ENCODE measurements around the gene MATN1.

The MATN1 gene

DNA sequence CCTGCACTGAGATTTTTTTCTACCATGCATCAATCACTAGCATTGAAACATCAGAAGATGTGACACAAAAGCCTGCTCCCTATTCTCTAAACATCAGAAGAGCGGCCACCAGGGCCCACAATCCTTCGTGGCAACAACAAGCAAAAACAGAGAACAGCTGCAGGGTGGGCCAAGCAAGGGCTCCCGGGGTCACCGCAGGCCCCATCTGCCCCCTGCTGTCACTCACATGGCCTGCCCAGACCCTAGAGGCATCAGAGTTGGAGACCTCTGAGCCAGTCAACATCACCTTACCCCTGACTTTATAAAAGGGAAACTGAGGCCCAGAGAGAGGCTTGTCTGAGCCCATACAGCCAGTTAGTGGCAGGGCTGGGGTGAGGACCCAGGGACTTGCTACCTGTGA lies 32.4 kb upstream of the MATN1 start:
- H3K36me3 ChIP-seq (ENCODE audit: control insufficient read depth in 1 of 2, insufficient read depth in 2 of 2, low read length in 2 of 2), result no peaks in the 10 kb centered on the region
- no peak overlapping the region for H3K4me2 ChIP-seq (ENCODE audit: low read length)
- H4K12ac ChIP-seq (ENCODE audit: low read depth, low read length), result no peak overlapping the region
- H3K4ac ChIP-seq (ENCODE audit: low read depth, low read length), result no peak overlapping the region
- no peak overlapping the region for H3K9ac ChIP-seq (ENCODE audit: low read length)
- no peak overlapping the region for H3K4me3 ChIP-seq (ENCODE audit: low read depth, low read length)
- no peaks in the 10 kb centered on the region for H3K27me3 ChIP-seq (ENCODE audit: insufficient read depth, low read length)
- no peak for DNase-seq
- peaks cover 2% of the 10 kb centered on the region for H3K9me3 ChIP-seq (ENCODE audit: insufficient read depth, low read depth, low read length)
- no peak overlapping the region for H2BK120ac ChIP-seq (ENCODE audit: insufficient read depth, low read length, poor library complexity)
- H4K8ac ChIP-seq (ENCODE audit: low read depth, low read length), result no peak overlapping the region
- H2AFZ ChIP-seq (ENCODE audit: insufficient read depth, low read length, poor library complexity), result no peak overlapping the region
- H3K18ac ChIP-seq (ENCODE audit: low read length), result no peak overlapping the region
- H2BK5ac ChIP-seq (ENCODE audit: low read depth, low read length, poor library complexity), result no peak overlapping the region
- H3K23ac ChIP-seq (ENCODE audit: low read length), result no peak overlapping the region
- H4K91ac ChIP-seq (ENCODE audit: low read depth, low read length), result no peak overlapping the region
- WGBS (ENCODE audit: extremely low coverage, insufficient coverage, insufficient read length), result no CpG with 5 or more reads among the region's 4 CpGs
- peaks cover 19 to 20% of the 10 kb centered on the region in 2 experiments for H3K4me1 ChIP-seq (ENCODE audit: control insufficient read depth in 1 of 2, insufficient read depth in 2 of 2, low read length in 2 of 2)
- no peak overlapping the region for H3K14ac ChIP-seq (ENCODE audit: low read length)
- peaks cover 7% of the 10 kb centered on the region for H3K79me1 ChIP-seq (ENCODE audit: low read length)
- H3K27ac ChIP-seq (ENCODE audit: low read depth, low read length), result no peak overlapping the region
- no peaks in the 10 kb centered on the region for H3K79me2 ChIP-seq (ENCODE audit: control insufficient read depth, insufficient read depth, low read length, poor library complexity)
- no peak overlapping the region for H2BK12ac ChIP-seq (ENCODE audit: low read length)
- no peak overlapping the region for H2AK5ac ChIP-seq (ENCODE audit: low read length)

DNA sequence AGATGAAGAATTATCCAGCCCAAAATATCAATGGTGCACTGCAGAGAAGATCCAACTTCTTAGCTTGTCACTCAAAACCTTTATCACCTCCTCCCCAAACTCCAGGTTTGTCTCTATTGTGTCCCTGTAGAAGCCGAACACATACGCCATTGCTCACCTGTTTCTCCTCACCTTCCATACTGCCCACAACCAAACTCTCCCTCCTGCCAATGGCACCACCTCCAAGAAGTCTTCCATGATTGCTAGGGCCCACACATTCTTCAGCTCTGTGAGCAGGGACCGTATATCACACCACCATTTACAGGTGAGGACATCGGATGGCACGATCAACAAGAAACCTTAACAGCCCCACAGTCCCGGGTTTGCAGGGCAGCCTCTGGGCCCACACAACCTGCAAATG lies 31.9 kb upstream of the MATN1 start:
- Histone ChIP-seq H3K9ac (ENCODE audit: low read length) (no peak overlapping the region), H2AFZ (ENCODE audit: insufficient read depth, low read length, poor library complexity) (no peak overlapping the region), H3K9me3 (ENCODE audit: insufficient read depth, low read depth, low read length) (peaks cover 1% of the 10 kb centered on the region), H3K79me2 (ENCODE audit: control insufficient read depth, insufficient read depth, low read length, poor library complexity) (no peaks in the 10 kb centered on the region), H3K14ac (ENCODE audit: low read length) (no peak overlapping the region), H2BK5ac (ENCODE audit: low read depth, low read length, poor library complexity) (no peak overlapping the region), H3K4ac (ENCODE audit: low read depth, low read length) (no peak overlapping the region), H3K4me2 (ENCODE audit: low read length) (no peak overlapping the region), H3K23ac (ENCODE audit: low read length) (no peak overlapping the region), H4K12ac (ENCODE audit: low read depth, low read length) (no peak overlapping the region), H3K4me3 (ENCODE audit: low read depth, low read length) (no peak overlapping the region), H4K91ac (ENCODE audit: low read depth, low read length) (no peak overlapping the region), H3K4me1 (ENCODE audit: control insufficient read depth in 1 of 2, insufficient read depth in 2 of 2, low read length in 2 of 2) (peaks cover 16 to 18% of the 10 kb centered on the region in 2 experiments), H4K8ac (ENCODE audit: low read depth, low read length) (no peak overlapping the region), H2BK120ac (ENCODE audit: insufficient read depth, low read length, poor library complexity) (no peak overlapping the region), H3K18ac (ENCODE audit: low read length) (no peak overlapping the region), H2BK12ac (ENCODE audit: low read length) (no peak overlapping the region), H3K79me1 (ENCODE audit: low read length) (peaks cover 7% of the 10 kb centered on the region), H3K27me3 (ENCODE audit: insufficient read depth, low read length) (no peaks in the 10 kb centered on the region), H2AK5ac (ENCODE audit: low read length) (no peak overlapping the region), H3K27ac (ENCODE audit: low read depth, low read length) (no peak overlapping the region), H3K36me3 (ENCODE audit: control insufficient read depth in 1 of 2, insufficient read depth in 2 of 2, low read length in 2 of 2) (no peaks in the 10 kb centered on the region)
- DNase-seq, result no peak
- whole genome bisulfite sequencing (ENCODE audit: extremely low coverage, insufficient coverage, insufficient read length), result no CpG with 5 or more reads among the region's 6 CpGs

GRCh38 chr1:30754684-30755171 lies 31.3 kb upstream of the MATN1 start:
- Histone ChIP-seq H2AK5ac (ENCODE audit: low read length) (no peak overlapping the region), H3K27ac (ENCODE audit: low read depth, low read length) (no peak overlapping the region), H2BK120ac (ENCODE audit: insufficient read depth, low read length, poor library complexity) (no peak overlapping the region), H2BK12ac (ENCODE audit: low read length) (no peak overlapping the region), H3K18ac (ENCODE audit: low read length) (no peak overlapping the region), H3K14ac (ENCODE audit: low read length) (no peak overlapping the region), H3K4me1 (ENCODE audit: control insufficient read depth in 1 of 2, insufficient read depth in 2 of 2, low read length in 2 of 2) (peaks cover 16 to 18% of the 10 kb centered on the region in 2 experiments), H4K91ac (ENCODE audit: low read depth, low read length) (no peak overlapping the region), H3K79me1 (ENCODE audit: low read length) (peaks cover 7% of the 10 kb centered on the region), H4K12ac (ENCODE audit: low read depth, low read length) (no peak overlapping the region), H4K8ac (ENCODE audit: low read depth, low read length) (no peak overlapping the region), H3K4ac (ENCODE audit: low read depth, low read length) (no peak overlapping the region), H3K9ac (ENCODE audit: low read length) (no peak overlapping the region), H3K23ac (ENCODE audit: low read length) (no peak overlapping the region), H3K79me2 (ENCODE audit: control insufficient read depth, insufficient read depth, low read length, poor library complexity) (no peaks in the 10 kb centered on the region), H3K27me3 (ENCODE audit: insufficient read depth, low read length) (no peaks in the 10 kb centered on the region), H3K4me2 (ENCODE audit: low read length) (no peak overlapping the region), H2AFZ (ENCODE audit: insufficient read depth, low read length, poor library complexity) (no peak overlapping the region), H3K4me3 (ENCODE audit: low read depth, low read length) (no peak overlapping the region), H2BK5ac (ENCODE audit: low read depth, low read length, poor library complexity) (no peak overlapping the region), H3K9me3 (ENCODE audit: insufficient read depth, low read depth, low read length) (peaks cover 1% of the 10 kb centered on the region), H3K36me3 (ENCODE audit: control insufficient read depth in 1 of 2, insufficient read depth in 2 of 2, low read length in 2 of 2) (no peaks in the 10 kb centered on the region)
- DNase-seq, result peak; percentile 16 to 18
- WGBS (ENCODE audit: extremely low coverage, insufficient coverage, insufficient read length), result no CpG with 5 or more reads among the region's 9 CpGs

DNA sequence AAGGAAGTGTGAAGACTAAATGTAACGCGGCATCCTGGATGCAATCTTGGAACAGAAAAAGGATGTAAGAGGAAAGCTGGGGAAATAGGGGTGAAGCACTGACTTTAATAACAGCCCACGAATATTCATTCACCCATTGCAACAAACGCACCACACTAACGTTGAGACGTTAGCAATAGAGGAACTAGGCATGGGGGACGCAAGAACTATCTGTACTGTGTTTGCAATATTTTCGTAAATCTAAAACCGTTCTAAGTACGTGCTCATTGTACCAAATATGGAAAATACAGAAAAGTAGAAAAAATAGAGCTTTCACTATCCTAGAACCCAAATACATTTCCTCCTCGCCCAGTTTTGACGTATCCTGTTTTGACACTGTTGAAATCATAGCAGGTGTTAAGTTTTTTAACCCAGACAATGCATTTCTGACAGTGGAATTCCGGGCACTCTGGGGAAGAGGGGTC lies 30.3 kb upstream of the MATN1 start:
- Histone ChIP-seq H3K36me3 (ENCODE audit: control insufficient read depth in 1 of 2, insufficient read depth in 2 of 2, low read length in 2 of 2) (no peaks in the 10 kb centered on the region), H2BK120ac (ENCODE audit: insufficient read depth, low read length, poor library complexity) (no peak overlapping the region), H3K18ac (ENCODE audit: low read length) (no peak overlapping the region), H2BK12ac (ENCODE audit: low read length) (no peak overlapping the region), H3K14ac (ENCODE audit: low read length) (no peak overlapping the region), H2BK5ac (ENCODE audit: low read depth, low read length, poor library complexity) (no peak overlapping the region), H4K91ac (ENCODE audit: low read depth, low read length) (no peak overlapping the region), H4K8ac (ENCODE audit: low read depth, low read length) (no peak overlapping the region), H3K27me3 (ENCODE audit: insufficient read depth, low read length) (no peaks in the 10 kb centered on the region), H3K4me3 (ENCODE audit: low read depth, low read length) (no peak overlapping the region), H3K4me2 (ENCODE audit: low read length) (no peak overlapping the region), H4K12ac (ENCODE audit: low read depth, low read length) (no peak overlapping the region), H3K79me1 (ENCODE audit: low read length) (peaks cover 7% of the 10 kb centered on the region), H3K23ac (ENCODE audit: low read length) (no peak overlapping the region), H3K4ac (ENCODE audit: low read depth, low read length) (no peak overlapping the region), H2AK5ac (ENCODE audit: low read length) (no peak overlapping the region), H3K4me1 (ENCODE audit: control insufficient read depth in 1 of 2, insufficient read depth in 2 of 2, low read length in 2 of 2) (peaks cover 16 to 18% of the 10 kb centered on the region in 2 experiments), H3K79me2 (ENCODE audit: control insufficient read depth, insufficient read depth, low read length, poor library complexity) (no peaks in the 10 kb centered on the region), H3K9me3 (ENCODE audit: insufficient read depth, low read depth, low read length) (no peaks in the 10 kb centered on the region), H3K9ac (ENCODE audit: low read length) (no peak overlapping the region), H3K27ac (ENCODE audit: low read depth, low read length) (no peak overlapping the region), H2AFZ (ENCODE audit: insufficient read depth, low read length, poor library complexity) (no peak overlapping the region)
- WGBS (ENCODE audit: extremely low coverage, insufficient coverage, insufficient read length), result no CpG with 5 or more reads among the region's 13 CpGs
- peak in 1 of 2 donors; percentile 22 for DNase-seq

Data from trophoblast cell (in vitro differentiated cells and primary cell).